Right renal pelvis (tissue), 4 donors: ENCODE measurements around the gene PSENEN. TPM values are rescaled to one million over a fixed set of nuclear protein-coding genes. Genes with fewer than 3 reads are reported as not detected.

Experiments used
- DNase-seq, 4 donors: peaks; one replicate each; pipeline ENCODE4 v3.0.0-alpha.2; 2013; ENCODE audit warnings: low read depth in 4 of 4, low spot score in 3 of 4, missing footprints in 1 of 4
- polyA plus RNA-seq, 4 donors: library from polyadenylated mRNA; unstranded; fragments of 120-200 nt; gene quantifications; one replicate each; pipeline ENCODE4 v1.2.1, GENCODE V29; 2013; ENCODE audit not compliant: insufficient read length in 4 of 4

PSENEN gene
- polyA plus RNA-seq, 4 donors, result 62.5 to 86.3 (median 68.7) TPM

GRCh38 chr19:35748106-35749020, 2.9 kb downstream of the PSENEN start, which contains the start of gene LIN37:
Gene LIN37 (plus strand): TSS chr19:35748576. CDS start chr19:35748725, 149 bp downstream.
- peak; percentile 98 to 99 (median 99) for DNase-seq

- no peak for DNase-seq
These were observed 4.7 kb downstream of the PSENEN start for GRCh38 chr19:35750167-35750566.

- DNase-seq, result no peak
These were observed 6.6 kb downstream of the PSENEN start for GRCh38 chr19:35751839-35752745.

GRCh38 chr19:35752746-35753350, 7.4 kb downstream of the PSENEN start:
- DNase-seq, result no peak

GRCh38 chr19:35753634-35754369, 8.4 kb downstream of the PSENEN start:
- DNase-seq, result no peak

- DNase-seq, result no peak
These were observed 9.1 kb downstream of the PSENEN start for GRCh38 chr19:35754370-35755130.

- DNase-seq, result no peak
These were observed 9.7 kb downstream of the PSENEN start for GRCh38 chr19:35755131-35755549.

- no peak for DNase-seq
These were observed 10.3 kb downstream of the PSENEN start for GRCh38 chr19:35755550-35756376.

GRCh38 chr19:35756377-35757230, 11.2 kb downstream of the PSENEN start, which contains the start of gene HSPB6:
Gene HSPB6 (minus strand): TSS chr19:35757029. CDS start chr19:35757008, 21 bp downstream.
- no peak for DNase-seq

GRCh38 chr19:35757231-35757748, 11.8 kb downstream of the PSENEN start:
- DNase-seq, result no peak

- DNase-seq, result peak; percentile 93 to 99 (median 98)
These were observed 12.5 kb downstream of the PSENEN start, which contains the start of gene PROSER3 for GRCh38 chr19:35757749-35758608. Gene PROSER3 (plus strand): TSS chr19:35758176. CDS start chr19:35758216, 40 bp downstream.

GRCh38 chr19:35759697-35760096, 14.2 kb downstream of the PSENEN start:
- DNase-seq, result no peak

GRCh38 chr19:35760711-35761349, 15.4 kb downstream of the PSENEN start:
- no peak for DNase-seq

GRCh38 chr19:35764432-35765315, 19.2 kb downstream of the PSENEN start:
- no peak for DNase-seq
